Stimulated activated CD4-positive, alpha-beta T cell treated with anti-CD3 and anti-CD28 coated beads, Interleukin-12 subunit alpha, Interleukin-12 subunit beta, amount 100 ng/mL, for 4 hours (primary cell): Measurements from ENCODE around the gene RUFY3.
"Not testable (repeated sequence)": the region's sequence is repeated elsewhere in the genome, so short reads cannot be mapped to it uniquely, and the experiment has no call there.

Source experiments
- DNase-seq: peaks from one replicate; pipeline ENCODE4 v3.0.0-alpha.2; 2020

RUFY3 gene

DNA sequence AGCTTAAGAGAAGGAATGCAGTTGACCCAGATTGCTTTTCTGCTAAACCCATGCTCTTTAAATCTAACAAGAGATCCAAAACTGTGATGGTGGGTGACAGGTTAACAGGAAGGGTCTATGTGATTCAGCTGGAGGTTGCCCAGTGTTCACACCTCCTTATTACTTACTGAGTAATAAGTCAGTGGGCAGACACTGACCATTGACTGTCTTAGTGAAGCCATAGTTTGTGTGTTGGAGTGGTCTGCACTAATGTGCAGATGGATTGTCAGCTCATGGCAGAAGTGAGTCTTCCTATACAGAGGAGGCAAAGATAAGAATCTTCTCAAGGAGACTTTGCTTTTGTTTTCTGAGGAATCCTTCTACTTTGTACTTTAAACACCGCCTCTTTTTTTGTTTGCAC, 15.2 kb upstream of the RUFY3 start:
- no peak for DNase-seq

DNA sequence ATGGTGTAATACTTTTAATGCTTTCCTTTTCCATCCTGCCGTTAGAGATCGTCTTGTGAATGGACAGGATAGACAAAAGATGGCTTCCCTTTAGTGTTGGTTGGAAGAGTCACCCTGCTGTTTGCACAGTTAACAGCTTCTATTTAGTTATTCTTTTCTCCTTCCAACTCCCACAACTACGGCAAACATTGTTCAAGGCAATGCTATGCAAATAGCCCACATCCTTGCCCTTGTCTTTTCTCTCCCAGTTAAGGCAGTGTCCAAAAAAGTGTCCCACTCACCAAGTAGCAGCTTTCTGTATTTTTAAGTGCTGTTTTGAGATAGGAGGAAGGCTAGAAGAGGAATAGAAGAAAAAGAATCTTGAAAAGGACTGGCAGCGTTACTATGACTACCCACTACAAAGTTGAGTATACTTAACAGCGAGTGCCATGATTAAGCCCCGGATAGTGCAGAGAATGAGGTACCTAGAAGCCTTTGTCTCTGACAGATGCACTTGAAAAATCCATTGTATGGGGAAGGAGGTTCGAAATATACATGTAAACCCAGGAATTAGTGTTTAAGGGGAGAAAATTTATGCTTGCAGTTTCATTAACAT, 12.1 kb upstream of the RUFY3 start:
- DNase-seq, result no peak

DNA sequence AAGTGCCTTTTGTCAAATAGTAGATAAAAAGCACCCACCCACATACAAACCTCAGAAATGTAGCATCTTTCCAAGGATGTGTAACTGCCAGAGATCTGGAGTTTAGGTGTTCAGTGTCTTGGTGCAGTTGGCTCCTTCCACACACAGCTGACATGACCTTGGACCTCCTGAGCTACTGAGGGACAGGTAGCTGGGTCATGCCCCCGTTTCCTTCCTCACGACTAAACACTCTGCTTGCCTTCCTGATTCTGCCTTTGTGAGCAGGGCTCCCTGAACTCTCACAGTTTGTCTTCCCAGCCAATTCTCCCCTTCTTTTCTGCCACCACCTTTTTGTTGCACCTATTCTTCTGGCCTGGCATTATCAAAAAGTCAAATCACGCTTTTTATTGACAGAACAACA, 10.2 kb upstream of the RUFY3 start:
- DNase-seq, result no peak

DNA sequence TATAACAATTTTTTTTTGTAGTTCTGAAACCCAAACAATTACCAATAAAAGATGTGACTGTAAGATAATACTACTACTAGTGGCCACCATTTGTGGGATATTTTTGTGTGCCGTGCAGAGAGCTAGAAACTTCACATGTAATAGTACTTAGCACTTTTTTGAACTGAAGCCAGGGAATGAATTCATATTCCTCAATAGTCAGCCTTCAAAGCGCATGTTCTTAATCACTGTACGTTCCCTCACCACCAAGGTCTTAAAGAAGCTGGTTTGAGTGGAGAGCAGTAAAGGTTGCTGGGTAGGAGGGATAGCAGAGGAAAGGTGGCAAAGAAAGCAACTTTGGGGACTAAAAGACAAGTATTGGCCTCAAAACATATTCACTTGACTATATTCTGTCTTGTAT, 9.6 kb upstream of the RUFY3 start:
- no peak for DNase-seq

DNA sequence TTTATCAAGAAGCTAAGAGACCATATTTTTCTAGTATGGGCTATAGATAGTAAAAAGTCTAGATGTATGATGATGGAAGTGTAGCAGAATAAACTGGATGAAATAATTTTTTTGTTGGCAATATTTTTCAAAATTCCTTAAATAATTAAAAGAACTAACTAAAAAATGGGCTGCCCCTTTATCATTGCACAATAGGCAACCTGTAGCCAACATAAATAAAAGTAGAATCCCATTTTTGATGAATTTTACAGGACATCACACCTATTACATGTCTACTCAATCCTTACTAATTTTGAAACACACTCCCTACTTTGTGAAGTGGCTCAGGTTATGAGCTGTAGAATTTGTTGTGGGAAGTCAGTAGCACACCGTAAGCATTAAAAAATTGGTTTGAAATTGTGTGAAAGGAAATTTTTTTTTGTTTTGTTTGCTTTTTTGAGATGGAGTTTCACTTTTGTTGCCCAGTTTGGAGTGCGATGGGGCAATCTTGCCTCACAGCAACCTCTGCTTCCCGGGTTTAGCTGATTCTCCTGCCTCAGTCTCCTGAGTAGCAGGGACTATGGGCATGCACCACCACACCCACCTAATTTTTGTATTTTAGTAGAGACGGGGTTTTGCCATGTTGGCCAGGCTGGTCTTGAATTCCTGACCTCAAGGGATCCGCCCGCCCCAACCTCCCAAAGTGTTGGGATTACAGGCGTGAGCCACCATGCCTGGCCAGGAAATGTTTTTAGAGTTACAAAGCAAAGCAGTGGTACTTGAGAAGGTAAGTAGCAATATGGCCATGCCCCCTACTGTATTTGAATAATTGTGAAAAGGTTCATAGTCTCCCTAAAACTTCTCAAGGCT, 8.9 kb upstream of the RUFY3 start:
- DNase-seq, result no peak

DNA sequence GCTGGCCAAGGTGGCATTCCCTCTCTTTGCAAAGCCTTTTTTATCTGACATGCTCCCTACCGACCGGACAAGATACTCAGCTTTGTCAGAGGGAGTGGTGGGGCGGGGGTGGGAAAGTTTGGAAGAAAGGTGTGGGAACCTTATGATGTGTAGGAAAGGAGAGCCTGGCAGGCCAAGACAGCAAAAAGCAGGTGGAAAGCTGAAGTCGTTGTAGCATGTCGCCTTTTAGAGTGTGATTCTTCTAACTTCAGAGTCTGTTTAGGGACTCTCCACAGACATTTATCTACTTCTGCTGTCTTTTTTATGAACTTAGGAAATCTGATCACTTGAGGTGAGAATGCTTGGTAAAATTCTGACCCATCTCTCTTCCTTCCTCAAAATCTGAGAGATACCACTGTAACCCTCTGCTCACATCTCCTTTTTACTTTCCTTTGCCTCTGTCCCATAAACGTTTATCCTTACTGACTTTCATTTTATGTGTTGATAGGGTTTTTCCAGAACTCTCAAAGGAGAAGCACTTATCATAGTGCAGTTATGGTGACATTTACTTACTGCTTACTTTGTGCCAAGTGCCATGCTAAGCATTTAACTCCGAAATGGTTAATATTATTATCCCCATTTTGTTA, 8.2 kb upstream of the RUFY3 start:
- no peak for DNase-seq

DNA sequence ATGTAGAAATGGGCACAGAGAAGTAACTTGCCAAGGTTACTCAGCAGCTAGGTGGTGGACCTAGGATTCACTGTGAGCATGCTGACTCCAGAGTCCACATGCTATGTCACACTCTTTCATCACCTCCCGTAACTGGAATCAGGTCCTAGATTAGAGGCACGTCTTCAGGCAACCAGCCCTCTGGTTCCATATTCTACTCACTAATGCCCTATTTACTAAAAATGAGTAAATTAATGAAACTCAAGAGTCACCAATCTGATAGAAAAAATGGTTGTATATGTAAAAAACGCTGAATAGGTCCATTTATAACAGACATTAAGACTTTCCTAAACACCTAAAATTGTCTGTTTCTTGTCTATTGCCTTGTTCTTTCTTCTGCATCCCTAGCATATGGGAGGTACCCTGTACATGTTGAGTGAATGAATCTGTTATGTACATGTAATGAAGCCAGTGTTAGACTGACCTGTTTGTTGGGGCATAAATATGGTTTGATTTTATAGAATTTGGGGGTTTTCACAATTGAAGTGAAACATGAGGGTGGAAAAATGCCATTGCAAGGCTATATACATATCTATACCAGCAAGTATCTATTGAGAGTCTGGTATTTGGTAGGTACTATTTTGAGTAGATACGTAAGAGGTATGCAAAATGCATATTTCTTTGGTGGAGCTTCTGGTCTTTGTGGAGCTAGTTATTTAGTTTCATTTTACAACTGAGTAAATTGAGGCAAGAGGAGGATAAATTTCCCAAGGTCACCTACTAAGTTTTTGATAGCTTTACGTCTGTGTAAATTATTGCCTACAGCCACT, 7.5 kb upstream of the RUFY3 start:
- DNase-seq, result no peak

DNA sequence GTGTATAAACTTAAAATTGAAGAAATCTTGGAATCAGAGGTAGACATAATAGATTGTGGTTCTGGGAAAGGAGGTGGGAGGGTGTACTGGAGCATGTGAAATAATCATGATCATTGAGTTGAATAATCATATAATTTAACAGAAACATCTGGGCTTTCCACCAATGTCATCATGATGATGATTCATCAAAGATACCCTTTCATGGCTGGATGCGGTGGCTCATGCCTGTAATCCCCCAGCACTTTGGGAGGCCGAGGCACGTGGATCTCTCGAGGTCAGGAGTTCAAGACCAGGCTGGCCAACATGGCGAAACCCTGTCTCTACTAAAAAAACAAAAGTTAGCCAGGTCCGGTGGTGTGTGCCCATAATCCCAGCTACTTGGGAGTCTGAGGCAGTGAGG, 6.7 kb upstream of the RUFY3 start:
- no peak for DNase-seq

DNA sequence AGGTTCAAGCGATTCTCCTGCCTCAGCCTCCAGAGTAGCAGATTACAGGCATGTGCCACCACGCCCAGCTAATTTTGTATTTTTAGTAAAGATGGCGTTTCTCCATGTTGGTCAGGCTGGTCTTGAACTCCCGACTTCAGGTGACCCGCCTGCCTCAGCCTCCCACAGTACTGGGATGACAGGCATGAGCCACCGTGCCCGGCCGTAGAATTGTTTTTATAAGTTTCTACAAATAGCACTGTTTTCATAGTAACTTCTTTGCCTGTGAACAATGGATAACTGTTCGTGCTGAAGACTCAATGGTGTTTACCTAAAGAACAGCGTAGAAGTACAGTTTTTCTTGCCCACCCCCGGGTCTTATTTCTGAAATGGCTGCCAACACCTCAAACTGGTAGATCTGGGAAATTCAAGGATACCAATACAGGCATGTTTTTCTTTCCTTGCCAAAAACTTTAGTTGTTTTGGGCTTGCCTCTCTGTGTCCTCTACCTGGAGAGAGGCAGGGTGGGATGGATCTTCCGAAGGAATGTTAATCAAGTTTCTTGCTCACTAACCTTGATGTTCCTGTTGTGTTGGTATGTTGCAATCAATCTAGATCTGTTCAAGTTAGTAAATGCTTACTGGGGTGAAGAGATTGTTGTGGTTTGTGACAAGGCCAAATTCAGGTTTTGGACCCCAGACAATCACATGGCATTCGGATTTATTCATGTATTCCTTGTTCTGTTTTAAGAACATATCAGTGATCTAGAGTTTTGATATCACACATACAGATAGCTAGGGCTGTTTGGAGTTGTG, 2.8 kb upstream of the RUFY3 start:
- no peak for DNase-seq

DNA sequence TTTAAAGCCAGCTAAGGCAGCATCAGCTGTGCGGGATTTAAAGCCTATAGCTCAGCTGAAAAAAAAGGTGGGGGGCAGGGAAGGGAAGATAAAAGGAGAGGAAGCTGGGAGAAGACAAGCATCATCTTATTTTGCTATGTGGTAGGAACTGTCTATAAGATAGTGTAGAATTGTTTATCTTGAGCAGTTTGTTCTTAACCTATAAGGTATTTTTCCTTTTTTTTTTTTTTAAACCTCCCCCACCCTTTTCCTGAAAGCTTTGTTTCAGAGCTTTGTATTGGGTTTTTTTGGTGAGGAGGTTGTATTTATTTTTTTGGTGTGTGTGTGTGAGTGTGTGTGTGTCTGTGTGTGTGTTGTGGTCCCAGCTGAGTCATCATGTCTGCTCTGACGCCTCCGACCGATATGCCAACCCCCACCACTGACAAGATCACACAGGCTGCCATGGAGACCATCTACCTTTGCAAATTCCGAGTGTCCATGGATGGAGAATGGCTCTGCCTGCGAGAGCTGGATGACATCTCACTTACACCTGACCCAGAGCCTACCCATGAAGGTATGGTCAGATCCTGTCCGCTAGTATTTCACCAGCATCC, 531 bp downstream of the RUFY3 start:
- no peak for DNase-seq

DNA sequence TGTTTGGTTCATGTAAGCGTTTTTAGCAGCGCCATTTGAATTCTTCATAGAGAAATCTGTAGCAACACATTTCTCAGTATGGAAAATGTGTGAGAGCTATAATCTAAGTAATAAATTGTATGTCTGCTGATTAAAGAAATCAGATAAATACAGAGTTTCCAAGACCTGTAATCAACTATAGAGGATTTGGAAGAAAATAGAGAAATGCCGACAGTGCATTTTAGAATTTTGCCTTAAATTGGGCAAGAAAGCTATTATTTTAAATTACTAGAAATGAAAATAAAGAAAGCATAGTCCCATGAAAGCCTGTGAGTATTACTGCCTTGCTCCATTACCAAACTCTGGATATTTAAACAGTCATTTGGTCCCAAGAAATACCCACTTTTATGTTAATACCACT, 2.7 kb downstream of the RUFY3 start:
- no peak for DNase-seq

DNA sequence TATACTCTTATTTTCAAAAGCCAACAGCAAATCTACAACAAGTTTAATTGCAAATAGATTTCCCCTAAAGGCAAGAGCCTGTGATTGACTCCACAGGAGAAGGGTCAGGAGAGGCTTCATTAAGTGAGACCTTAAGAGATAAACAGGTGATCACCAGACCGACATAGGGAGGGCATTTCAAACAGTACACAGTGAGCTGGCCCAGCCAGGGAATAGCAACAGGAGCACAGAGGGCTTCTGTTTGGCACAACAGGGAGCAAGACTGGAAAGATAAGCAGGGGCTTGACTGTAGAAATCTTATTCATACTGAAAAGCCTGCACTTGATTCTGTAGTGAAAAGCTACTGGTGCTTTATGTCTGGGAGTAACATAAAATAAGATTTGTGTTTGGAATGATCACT, 3.9 kb downstream of the RUFY3 start:
- no peak for DNase-seq

DNA sequence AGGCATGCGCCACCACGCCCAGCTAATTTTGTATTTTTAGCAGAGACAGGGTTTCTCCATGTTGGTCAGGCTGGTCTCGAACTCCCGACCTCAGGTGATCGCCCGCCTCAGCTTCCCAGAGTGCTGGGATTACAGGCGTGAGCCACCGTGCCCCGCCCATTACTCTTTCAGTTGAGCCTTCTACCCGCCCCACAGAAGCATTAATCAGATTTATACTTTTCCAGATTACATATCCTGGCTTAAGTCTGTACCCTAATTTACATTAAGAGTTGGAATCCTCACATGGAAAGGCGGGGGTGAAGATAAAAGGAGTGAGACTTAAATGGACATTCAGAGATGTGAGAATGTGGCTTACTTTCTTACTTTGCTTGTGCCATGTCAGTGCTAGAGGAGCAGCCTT, 4.8 kb downstream of the RUFY3 start:
- not testable (repeated sequence) for DNase-seq

DNA sequence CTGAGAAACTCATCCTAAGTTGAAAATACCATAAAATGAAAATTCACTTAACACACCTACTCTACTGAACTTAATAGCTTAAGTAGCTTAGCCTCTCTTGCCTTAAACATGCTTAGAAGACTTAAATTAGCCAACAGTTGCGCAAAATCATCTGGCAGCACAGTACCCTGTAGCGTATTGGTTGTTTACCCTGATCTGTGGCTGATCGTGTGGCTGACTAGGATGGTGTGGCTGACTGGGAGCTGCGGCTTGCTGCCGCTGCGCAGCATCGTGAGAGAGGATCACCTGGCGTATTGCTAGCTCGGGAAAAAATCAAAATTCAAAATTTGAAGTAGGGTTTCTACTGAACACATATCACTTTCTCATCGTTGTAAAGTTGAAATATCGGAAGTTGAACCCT, 6.3 kb downstream of the RUFY3 start:
- DNase-seq, result no peak

DNA sequence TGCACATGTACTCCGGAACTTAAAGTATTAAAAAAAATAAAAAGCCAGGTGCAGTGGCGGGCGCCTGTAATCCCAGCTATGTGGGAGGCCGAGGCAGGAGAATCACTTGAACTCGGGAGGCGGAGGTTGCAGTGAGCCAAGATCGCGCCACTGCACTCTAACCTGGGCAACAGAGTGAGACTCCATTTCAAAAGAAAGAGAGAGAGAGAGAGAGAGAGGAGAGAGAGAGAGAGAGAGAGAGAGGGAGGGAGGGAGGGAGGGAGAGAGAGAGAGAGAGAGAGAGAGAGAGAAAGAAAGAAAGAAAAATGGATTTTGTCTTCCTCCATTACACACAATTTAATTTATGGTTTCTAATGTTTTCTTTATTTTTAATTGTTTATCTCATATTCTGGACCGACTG, 11.1 kb downstream of the RUFY3 start:
- DNase-seq, result not testable (repeated sequence)

DNA sequence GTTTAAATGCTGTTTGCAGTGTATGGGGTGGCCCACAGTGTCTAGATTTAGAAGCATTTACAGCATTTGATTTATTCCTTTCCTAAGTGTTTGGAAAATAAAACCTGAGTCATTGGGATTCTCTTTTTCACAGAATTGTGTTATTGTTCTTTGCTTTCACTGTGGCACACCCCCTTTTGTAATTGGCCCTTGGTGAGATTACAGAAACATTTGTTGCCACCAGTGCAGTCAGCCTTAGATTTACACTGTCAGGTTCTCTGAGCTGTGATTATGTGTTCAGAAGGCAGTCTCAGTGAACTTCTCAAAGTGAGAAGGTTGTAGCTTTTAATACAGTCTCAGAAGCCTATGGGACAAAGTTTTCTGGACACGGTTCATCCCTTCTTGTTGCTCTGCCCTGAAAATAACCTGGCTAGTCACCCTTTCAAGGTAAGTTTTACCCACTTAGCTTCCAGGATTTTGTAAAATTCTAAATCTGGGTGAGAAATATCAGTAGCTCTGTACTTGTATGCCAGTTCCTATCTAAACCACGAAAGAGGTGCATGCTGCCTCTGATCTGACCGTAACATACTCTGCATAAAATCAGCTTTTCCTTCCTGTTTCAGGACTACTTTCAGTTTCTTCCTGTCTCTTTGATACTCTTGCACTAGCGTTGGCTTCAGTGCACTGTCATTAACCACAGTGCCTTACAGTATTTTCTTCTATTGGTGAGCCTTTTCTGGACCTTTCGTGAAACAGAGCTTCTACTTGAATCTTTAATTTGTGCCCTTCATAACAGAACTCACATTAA, 12.6 kb downstream of the RUFY3 start:
- DNase-seq, result no peak

DNA sequence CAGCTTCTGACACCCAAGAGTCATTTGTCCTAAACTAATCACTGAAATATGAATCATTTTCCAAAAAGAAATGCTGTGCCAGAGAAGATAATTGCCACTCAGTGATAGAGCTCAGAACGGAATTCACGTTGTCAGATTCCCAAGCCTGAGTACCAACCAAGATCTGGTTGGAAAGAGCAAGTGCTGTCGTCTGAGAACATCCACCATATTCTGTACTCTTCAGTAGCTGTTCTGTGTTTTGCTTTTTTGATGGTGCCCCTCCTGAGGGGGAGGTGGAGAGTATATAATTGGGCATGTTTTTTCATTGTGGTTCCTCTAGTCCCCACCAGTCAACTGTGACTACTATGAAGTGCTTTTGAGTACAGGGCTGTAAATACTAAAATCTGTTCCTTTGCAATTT, 13.2 kb downstream of the RUFY3 start:
- DNase-seq, result no peak

DNA sequence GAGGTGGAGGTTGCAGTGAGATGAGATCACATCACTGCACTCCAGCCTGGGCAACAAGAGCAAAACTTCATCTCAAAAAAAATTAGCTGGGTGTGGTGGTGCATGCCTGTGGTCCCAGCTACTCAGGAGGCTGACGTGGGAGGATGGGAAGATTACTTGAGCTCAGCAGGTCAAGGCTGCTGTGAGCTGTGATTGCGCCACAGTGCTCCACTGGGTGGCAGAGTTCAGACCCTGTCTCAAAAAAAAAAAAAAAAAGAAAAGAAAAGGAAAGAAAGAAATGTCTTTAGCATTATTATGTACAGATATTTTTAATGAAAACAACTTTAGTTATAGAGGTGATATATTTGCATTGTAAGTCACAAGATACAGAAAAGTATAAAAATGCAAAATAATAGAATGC, 14.2 kb downstream of the RUFY3 start:
- not testable (repeated sequence) for DNase-seq

DNA sequence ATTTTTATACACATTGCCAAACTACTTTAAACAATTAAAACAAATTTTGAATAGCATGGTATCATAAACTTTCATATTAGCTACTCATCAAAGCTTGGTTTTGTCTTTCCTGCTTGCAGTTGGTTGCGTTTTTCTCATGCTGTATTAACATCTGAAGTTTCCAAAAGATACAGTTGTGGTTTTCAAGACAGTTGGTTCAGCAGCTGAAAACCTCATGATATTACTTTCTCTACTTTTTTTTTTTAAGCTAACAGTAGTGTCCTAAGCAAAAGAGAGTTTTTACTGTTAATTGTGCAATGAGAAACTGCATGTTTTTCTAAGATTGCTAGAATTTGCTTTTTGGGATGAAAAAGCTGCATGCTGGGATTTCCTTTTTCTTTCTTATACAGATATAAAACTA, 15.2 kb downstream of the RUFY3 start:
- no peak for DNase-seq

DNA sequence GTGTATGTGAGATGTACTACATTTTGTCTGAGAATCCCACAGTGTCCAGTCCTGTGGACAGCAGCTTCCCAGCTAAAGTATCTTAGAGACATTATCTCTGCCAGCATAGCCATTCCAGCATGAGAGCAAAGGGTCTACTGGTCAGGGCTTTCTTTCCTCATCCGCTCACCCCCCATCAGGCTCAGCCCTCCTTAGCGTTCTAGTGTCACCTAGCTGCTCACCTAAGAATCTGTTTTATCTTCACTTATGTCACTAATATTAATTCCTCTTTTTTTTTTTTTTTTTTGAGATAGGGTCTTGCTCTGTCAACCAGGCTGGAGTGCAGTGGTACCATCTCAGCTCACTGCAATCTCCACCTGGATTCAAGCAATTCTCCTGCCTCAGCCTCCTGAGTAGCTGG, 15.6 kb downstream of the RUFY3 start:
- DNase-seq, result no peak
